Kasumi-1 (cell line): ENCODE data around the gene ABCA1.
"Not testable (repeated sequence)": the region's sequence is repeated elsewhere in the genome, so short reads cannot be mapped to it uniquely, and the experiment has no call there.

ENCODE experiments used
- DNase-seq, 2 experiments: peaks; one replicate each; lab custom pipeline; 2025; lab: John Stamatoyannopoulos, UW

Gene ABCA1

GRCh38 chr9:104769029-104769428 is 158.9 kb downstream of the ABCA1 start:
- not testable (repeated sequence) for DNase-seq

GRCh38 chr9:104767507-104767906 is 160.4 kb downstream of the ABCA1 start:
- DNase-seq: no peak

- DNase-seq: no peak
Observed at GRCh38 chr9:104766025-104766424, 161.9 kb downstream of the ABCA1 start.

- no peak for DNase-seq
Observed at GRCh38 chr9:104765138-104765537, 162.8 kb downstream of the ABCA1 start.

- DNase-seq: no peak
Observed at GRCh38 chr9:104758974-104759373, 169.0 kb downstream of the ABCA1 start.

- no peak for DNase-seq
Observed at GRCh38 chr9:104750185-104750767, 177.7 kb downstream of the ABCA1 start.

- peak; percentile 33 to 40 for DNase-seq
Observed at GRCh38 chr9:104748359-104749031, 179.5 kb downstream of the ABCA1 start.

- peak; percentile 88 to 91 for DNase-seq
Observed at GRCh38 chr9:104747565-104748358, 180.2 kb downstream of the ABCA1 start, which contains the start of gene NIPSNAP3A. Gene NIPSNAP3A (plus strand): TSS chr9:104747683. CDS start chr9:104747793, 110 bp downstream.

GRCh38 chr9:104747245-104747564 is 180.8 kb downstream of the ABCA1 start:
- DNase-seq: no peak

GRCh38 chr9:104746798-104747197 is 181.2 kb downstream of the ABCA1 start:
- peak; percentile 31 to 56 for DNase-seq

GRCh38 chr9:104746285-104746684 is 181.7 kb downstream of the ABCA1 start:
- DNase-seq: no peak

GRCh38 chr9:104745852-104746251 is 182.1 kb downstream of the ABCA1 start:
- no peak for DNase-seq

GRCh38 chr9:104743376-104743985 is 184.5 kb downstream of the ABCA1 start:
- DNase-seq: peak; percentile 87 to 91

GRCh38 chr9:104740621-104741020 is 187.3 kb downstream of the ABCA1 start:
- DNase-seq: no peak

- no peak for DNase-seq
Observed at GRCh38 chr9:104738452-104738851, 189.5 kb downstream of the ABCA1 start.
